ENCODE results near the gene PTPRN2. TPM values are rescaled to one million over a fixed set of nuclear protein-coding genes. Genes with fewer than 3 reads are reported as not detected.

Gene PTPRN2
- polyA plus RNA-seq, 1 of the 3 experiments (the other 2 are of a cell fraction): 4.0 TPM

DNA sequence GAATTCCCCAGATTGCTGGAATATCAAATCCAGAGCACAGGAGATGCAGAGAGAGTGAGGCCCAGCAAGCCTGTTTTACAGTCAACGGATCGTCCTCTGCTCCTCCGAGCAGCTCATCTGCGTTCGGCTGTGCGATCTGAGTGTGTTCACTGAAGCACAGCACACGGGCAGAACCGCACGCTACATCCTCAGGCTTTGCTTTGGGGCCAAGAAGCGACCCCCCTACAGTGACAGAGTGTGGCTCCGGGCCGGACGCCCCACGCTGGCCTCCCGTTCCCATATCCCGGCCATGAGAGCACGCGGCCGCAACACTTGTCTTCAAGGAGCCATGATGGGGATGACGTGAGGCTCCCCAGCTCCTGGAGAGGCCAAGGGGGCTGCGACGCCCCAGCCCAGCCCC is 819.4 kb downstream of the PTPRN2 start:
- no peaks in the 10 kb centered on the region for H4K20me1 ChIP-seq (ENCODE audit: insufficient read depth)
- ChIA-PET CTCF (no interaction called here), POLR2A (no interaction called here)
- no peak for DNase-seq
- H3K9ac ChIP-seq: no peak overlapping the region
- H3K4me3 ChIP-seq (ENCODE audit: low read depth in 2 of 2, low read length in 1 of 2): no peak overlapping the region
- no peaks in the 10 kb centered on the region for H3F3A ChIP-seq (replicated peaks; ENCODE audit: insufficient read depth)
- H3K79me2 ChIP-seq (ENCODE audit: insufficient read depth): no peaks in the 10 kb centered on the region
- no peak overlapping the region for H2AFZ ChIP-seq (ENCODE audit: low read depth)
- H3K4me2 ChIP-seq: no peak overlapping the region
- WGBS (ENCODE audit: low lambda C conversion rate): 70% methylated on average over 10 of the region's 22 CpGs
- H3K27ac ChIP-seq (ENCODE audit: low read depth in 2 of 2, low read length in 1 of 2): no peak overlapping the region
- H3K27me3 ChIP-seq (ENCODE audit: insufficient read depth): no peaks in the 10 kb centered on the region
- no peaks in the 10 kb centered on the region; the same call in 1 of the 2 replicates for H3K9me3 ChIP-seq
- no peaks in the 10 kb centered on the region for H3K9me2 ChIP-seq
- no peaks in the 10 kb centered on the region for H3K36me3 ChIP-seq (replicated peaks in 1 of 2; ENCODE audit: control insufficient read depth in 1 of 2, insufficient read depth in 2 of 2, low read length in 1 of 2)
- TF ChIP-seq TEAD4 (IDR thresholded peaks at IDR 0.05; ENCODE audit: borderline replicate concordance, insufficient read depth) (no peak), GATA2 (CRISPR knock-in tag; IDR thresholded peaks at IDR 0.05) (no peak)
- peaks cover 0 to 12% of the 10 kb centered on the region in 2 experiments; a peak in 1 of 4 replicates for H3K4me1 ChIP-seq (ENCODE audit: control insufficient read depth in 1 of 2, insufficient read depth in 2 of 2, low read depth in 1 of 2, low read length in 1 of 2)

DNA sequence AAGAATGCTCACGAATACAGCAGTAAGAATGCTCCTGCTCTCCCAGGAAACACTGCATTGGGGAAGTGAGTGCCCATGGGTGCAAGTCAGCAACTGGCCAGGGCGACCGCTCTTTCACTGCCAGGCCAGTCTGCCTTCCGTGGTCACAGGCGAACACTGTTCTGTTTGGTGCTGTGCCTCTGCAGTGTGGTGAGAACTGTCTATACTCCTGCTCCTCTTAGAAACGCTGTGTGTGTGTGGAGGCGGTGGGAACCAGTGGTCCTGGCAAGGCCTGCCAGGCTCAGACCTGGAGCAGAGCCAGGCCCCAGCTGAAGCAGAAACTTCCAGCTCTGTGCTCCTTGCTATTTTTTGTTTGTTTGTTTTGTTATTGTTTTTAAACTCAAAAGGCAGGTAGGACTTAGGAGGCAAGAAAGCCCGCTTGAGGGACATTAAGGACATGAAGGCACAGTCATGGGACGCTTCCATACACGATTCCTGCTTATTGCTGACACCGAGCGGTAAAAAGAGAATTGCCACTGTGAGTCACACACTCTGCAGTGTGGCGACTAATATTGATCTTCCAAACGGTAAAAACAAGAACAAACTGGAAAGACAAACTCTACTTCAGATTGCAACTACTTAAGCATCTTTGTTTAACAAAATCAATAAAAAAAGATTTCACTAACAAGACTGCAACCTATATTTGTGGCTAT is 820.0 kb downstream of the PTPRN2 start:
- Histone ChIP-seq H3K36me3 (replicated peaks in 1 of 2; ENCODE audit: control insufficient read depth in 1 of 2, insufficient read depth in 2 of 2, low read length in 1 of 2) (no peaks in the 10 kb centered on the region), H3K9me3 (no peaks in the 10 kb centered on the region; the same call in 1 of the 2 replicates), H3K4me2 (no peak overlapping the region), H3K79me2 (ENCODE audit: insufficient read depth) (no peaks in the 10 kb centered on the region), H4K20me1 (ENCODE audit: insufficient read depth) (no peaks in the 10 kb centered on the region), H3K4me3 (ENCODE audit: low read depth in 2 of 2, low read length in 1 of 2) (no peak overlapping the region), H2AFZ (ENCODE audit: low read depth) (no peak overlapping the region), H3K9me2 (no peaks in the 10 kb centered on the region), H3F3A (replicated peaks; ENCODE audit: insufficient read depth) (no peaks in the 10 kb centered on the region), H3K9ac (no peak overlapping the region), H3K27me3 (ENCODE audit: insufficient read depth) (no peaks in the 10 kb centered on the region), H3K4me1 (ENCODE audit: control insufficient read depth in 1 of 2, insufficient read depth in 2 of 2, low read depth in 1 of 2, low read length in 1 of 2) (peaks cover 0 to 12% of the 10 kb centered on the region in 2 experiments; a peak in 1 of 4 replicates), H3K27ac (ENCODE audit: low read depth in 2 of 2, low read length in 1 of 2) (no peak overlapping the region)
- 34% methylated on average over 14 of the region's 14 CpGs for WGBS (ENCODE audit: low lambda C conversion rate)
- no peak for TF ChIP-seq FOXJ3 (CRISPR knock-in tag; IDR thresholded peaks at IDR 0.05)
- no peak for TF ChIP-seq SMC3 (IDR thresholded peaks at IDR 0.05; ENCODE audit: low read depth, low read length)
- no peak for TF ChIP-seq CHD2 (IDR thresholded peaks at IDR 0.05; ENCODE audit: low read length, partially characterized antibody)
- TF ChIP-seq RXRA (IDR thresholded peaks at IDR 0.05; ENCODE audit: borderline replicate concordance, low read depth): no peak
- TF ChIP-seq GATA2 (CRISPR knock-in tag; IDR thresholded peaks at IDR 0.05): no peak
- TF ChIP-seq TEAD4 (IDR thresholded peaks at IDR 0.05; ENCODE audit: borderline replicate concordance, insufficient read depth): no peak
- no peak for TF ChIP-seq NRF1 (IDR thresholded peaks at IDR 0.05; ENCODE audit: low read depth, low read length)
- TF ChIP-seq RAD21 (IDR thresholded peaks at IDR 0.05; ENCODE audit: low read length): no peak
- no peak for TF ChIP-seq GABPA (IDR thresholded peaks at IDR 0.05; ENCODE audit: low read depth)
- no peak for TF ChIP-seq SIN3A (IDR thresholded peaks at IDR 0.05; ENCODE audit: borderline replicate concordance, low read depth, low read length)
- CTCF ChIA-PET: no interaction called here
- POLR2A ChIA-PET: no interaction called here
- DNase-seq: no peak

DNA sequence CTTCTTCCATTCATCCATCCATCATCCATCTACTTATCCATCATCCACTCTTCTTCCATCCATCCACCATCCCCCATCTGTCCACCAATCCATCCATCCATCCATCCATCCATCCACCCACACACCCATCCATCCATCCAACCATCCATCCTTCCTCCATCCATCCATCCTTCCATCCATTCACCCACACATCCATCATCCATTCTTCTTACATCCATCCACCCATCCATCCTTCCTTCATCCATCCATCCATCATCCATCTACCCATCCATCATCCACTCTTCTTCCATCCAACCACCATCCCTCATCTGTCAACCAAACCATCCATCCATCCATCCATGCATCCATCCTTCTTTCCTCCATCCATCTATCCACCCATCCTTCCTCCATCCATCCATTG is 821.5 kb downstream of the PTPRN2 start:
- Histone ChIP-seq H3K4me3 (ENCODE audit: low read depth in 2 of 2, low read length in 1 of 2) (no peak overlapping the region), H3K9ac (no peak overlapping the region), H2AFZ (ENCODE audit: low read depth) (no peak overlapping the region), H3F3A (replicated peaks; ENCODE audit: insufficient read depth) (no peaks in the 10 kb centered on the region), H3K27ac (ENCODE audit: low read depth in 2 of 2, low read length in 1 of 2) (no peak overlapping the region), H3K36me3 (replicated peaks in 1 of 2; ENCODE audit: control insufficient read depth in 1 of 2, insufficient read depth in 2 of 2, low read length in 1 of 2) (no peaks in the 10 kb centered on the region), H3K9me2 (no peaks in the 10 kb centered on the region), H4K20me1 (ENCODE audit: insufficient read depth) (no peaks in the 10 kb centered on the region), H3K4me1 (ENCODE audit: control insufficient read depth in 1 of 2, insufficient read depth in 2 of 2, low read depth in 1 of 2, low read length in 1 of 2) (peaks cover 0 to 12% of the 10 kb centered on the region in 2 experiments; a peak in 1 of 4 replicates), H3K9me3 (no peaks in the 10 kb centered on the region; the same call in 1 of the 2 replicates), H3K4me2 (no peak overlapping the region), H3K79me2 (ENCODE audit: insufficient read depth) (no peaks in the 10 kb centered on the region), H3K27me3 (ENCODE audit: insufficient read depth) (no peaks in the 10 kb centered on the region)
- ChIA-PET POLR2A (no interaction called here), CTCF (no interaction called here)
- DNase-seq: no peak
- TF ChIP-seq, protein P1, sequence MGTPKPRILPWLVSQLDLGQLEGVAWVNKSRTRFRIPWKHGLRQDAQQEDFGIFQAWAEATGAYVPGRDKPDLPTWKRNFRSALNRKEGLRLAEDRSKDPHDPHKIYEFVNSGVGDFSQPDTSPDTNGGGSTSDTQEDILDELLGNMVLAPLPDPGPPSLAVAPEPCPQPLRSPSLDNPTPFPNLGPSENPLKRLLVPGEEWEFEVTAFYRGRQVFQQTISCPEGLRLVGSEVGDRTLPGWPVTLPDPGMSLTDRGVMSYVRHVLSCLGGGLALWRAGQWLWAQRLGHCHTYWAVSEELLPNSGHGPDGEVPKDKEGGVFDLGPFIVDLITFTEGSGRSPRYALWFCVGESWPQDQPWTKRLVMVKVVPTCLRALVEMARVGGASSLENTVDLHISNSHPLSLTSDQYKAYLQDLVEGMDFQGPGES (IDR thresholded peaks at IDR 0.05; ENCODE audit: low read depth, low read length): no peak
- TF ChIP-seq, protein P2, sequence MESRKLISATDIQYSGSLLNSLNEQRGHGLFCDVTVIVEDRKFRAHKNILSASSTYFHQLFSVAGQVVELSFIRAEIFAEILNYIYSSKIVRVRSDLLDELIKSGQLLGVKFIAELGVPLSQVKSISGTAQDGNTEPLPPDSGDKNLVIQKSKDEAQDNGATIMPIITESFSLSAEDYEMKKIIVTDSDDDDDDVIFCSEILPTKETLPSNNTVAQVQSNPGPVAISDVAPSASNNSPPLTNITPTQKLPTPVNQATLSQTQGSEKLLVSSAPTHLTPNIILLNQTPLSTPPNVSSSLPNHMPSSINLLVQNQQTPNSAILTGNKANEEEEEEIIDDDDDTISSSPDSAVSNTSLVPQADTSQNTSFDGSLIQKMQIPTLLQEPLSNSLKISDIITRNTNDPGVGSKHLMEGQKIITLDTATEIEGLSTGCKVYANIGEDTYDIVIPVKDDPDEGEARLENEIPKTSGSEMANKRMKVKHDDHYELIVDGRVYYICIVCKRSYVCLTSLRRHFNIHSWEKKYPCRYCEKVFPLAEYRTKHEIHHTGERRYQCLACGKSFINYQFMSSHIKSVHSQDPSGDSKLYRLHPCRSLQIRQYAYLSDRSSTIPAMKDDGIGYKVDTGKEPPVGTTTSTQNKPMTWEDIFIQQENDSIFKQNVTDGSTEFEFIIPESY (IDR thresholded peaks at IDR 0.05; ENCODE audit: borderline replicate concordance, low read depth): no peak
- TF ChIP-seq RCOR1 (IDR thresholded peaks at IDR 0.05; ENCODE audit: low read length) (no peak), TAF1 (IDR thresholded peaks at IDR 0.05; ENCODE audit: borderline replicate concordance, low read depth, low read length) (no peak), TEAD4 (IDR thresholded peaks at IDR 0.05; ENCODE audit: borderline replicate concordance, insufficient read depth) (no peak), POLR2AphosphoS5 (IDR thresholded peaks at IDR 0.05; ENCODE audit: low read depth, low read length) (no peak), SIN3A (IDR thresholded peaks at IDR 0.05; ENCODE audit: borderline replicate concordance, low read depth, low read length) (no peak), SMC3 (IDR thresholded peaks at IDR 0.05; ENCODE audit: low read depth, low read length) (no peak), EP300 (IDR thresholded peaks at IDR 0.05; ENCODE audit: borderline replicate concordance in 1 of 2, low read depth in 1 of 2, low read length in 1 of 2) (no peak), GABPA (IDR thresholded peaks at IDR 0.05; ENCODE audit: low read depth) (no peak)
- TF ChIP-seq, protein P3, sequence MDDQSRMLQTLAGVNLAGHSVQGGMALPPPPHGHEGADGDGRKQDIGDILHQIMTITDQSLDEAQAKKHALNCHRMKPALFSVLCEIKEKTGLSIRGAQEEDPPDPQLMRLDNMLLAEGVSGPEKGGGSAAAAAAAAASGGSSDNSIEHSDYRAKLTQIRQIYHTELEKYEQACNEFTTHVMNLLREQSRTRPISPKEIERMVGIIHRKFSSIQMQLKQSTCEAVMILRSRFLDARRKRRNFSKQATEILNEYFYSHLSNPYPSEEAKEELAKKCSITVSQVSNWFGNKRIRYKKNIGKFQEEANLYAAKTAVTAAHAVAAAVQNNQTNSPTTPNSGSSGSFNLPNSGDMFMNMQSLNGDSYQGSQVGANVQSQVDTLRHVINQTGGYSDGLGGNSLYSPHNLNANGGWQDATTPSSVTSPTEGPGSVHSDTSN (IDR thresholded peaks at IDR 0.05): no peak
